Camera-type eye (tissue), 1 donor: Measurements from ENCODE around the gene RBMY1J. TPM values are rescaled to one million over a fixed set of nuclear protein-coding genes. Genes with fewer than 3 reads are reported as not detected.

Experiments used
- total RNA-seq: library from RNA; depleted of rRNA; stranded (reverse); fragments of >200 nt; gene quantifications from one replicate; pipeline ENCODE4 v1.2.3, GENCODE V29; 2014

The RBMY1J gene
- not detected for total RNA-seq

DNA sequence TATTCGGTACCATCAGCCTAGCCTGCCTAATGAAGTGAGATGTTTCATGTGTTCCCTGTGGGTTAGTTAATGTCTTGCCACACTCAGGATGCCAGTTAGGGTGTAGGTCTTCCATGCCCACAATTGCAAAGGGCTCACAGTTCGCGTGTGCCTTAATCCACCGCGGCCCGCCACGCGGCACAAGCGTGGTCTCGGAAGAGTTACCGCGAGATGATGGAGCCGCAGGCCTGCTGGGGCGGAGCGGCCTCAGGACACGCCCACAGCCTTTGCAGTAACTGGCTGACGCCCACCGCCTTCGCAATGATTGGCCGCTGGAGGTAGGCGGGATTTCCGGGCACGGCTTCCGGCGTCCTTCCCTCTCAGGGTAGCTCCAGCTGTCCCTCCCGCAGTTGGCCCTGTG, at the start of gene RBMY1J:
Gene RBMY1J (plus strand): TSS at position 301 of the 400 bp plus-strand sequence. CDS start 2,038 bp downstream, outside the sequence.

Other genes with a start within 250 kb of the RBMY1J start
- gene RBMY1F, start 220.5 kb upstream of the RBMY1J start, total RNA-seq = not detected